Amygdala (tissue), 56 donors: ENCODE data around the gene SF3B1.
"Not testable (repeated sequence)": the region's sequence is repeated elsewhere in the genome, so short reads cannot be mapped to it uniquely, and the experiment has no call there.

Experiments used
- DNase-seq, 56 donors: peaks; one replicate each; lab custom pipeline; 2025; lab: John Stamatoyannopoulos, UW

Gene SF3B1, protein sequence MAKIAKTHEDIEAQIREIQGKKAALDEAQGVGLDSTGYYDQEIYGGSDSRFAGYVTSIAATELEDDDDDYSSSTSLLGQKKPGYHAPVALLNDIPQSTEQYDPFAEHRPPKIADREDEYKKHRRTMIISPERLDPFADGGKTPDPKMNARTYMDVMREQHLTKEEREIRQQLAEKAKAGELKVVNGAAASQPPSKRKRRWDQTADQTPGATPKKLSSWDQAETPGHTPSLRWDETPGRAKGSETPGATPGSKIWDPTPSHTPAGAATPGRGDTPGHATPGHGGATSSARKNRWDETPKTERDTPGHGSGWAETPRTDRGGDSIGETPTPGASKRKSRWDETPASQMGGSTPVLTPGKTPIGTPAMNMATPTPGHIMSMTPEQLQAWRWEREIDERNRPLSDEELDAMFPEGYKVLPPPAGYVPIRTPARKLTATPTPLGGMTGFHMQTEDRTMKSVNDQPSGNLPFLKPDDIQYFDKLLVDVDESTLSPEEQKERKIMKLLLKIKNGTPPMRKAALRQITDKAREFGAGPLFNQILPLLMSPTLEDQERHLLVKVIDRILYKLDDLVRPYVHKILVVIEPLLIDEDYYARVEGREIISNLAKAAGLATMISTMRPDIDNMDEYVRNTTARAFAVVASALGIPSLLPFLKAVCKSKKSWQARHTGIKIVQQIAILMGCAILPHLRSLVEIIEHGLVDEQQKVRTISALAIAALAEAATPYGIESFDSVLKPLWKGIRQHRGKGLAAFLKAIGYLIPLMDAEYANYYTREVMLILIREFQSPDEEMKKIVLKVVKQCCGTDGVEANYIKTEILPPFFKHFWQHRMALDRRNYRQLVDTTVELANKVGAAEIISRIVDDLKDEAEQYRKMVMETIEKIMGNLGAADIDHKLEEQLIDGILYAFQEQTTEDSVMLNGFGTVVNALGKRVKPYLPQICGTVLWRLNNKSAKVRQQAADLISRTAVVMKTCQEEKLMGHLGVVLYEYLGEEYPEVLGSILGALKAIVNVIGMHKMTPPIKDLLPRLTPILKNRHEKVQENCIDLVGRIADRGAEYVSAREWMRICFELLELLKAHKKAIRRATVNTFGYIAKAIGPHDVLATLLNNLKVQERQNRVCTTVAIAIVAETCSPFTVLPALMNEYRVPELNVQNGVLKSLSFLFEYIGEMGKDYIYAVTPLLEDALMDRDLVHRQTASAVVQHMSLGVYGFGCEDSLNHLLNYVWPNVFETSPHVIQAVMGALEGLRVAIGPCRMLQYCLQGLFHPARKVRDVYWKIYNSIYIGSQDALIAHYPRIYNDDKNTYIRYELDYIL

GRCh38 chr2:197434541-197435513 lies at the start of gene SF3B1:
SF3B1 (minus strand) TSS chr2:197435028; CDS start chr2:197434999, 29 bp downstream.
- peak; percentile 83 to 99 (median 95) for DNase-seq

DNA sequence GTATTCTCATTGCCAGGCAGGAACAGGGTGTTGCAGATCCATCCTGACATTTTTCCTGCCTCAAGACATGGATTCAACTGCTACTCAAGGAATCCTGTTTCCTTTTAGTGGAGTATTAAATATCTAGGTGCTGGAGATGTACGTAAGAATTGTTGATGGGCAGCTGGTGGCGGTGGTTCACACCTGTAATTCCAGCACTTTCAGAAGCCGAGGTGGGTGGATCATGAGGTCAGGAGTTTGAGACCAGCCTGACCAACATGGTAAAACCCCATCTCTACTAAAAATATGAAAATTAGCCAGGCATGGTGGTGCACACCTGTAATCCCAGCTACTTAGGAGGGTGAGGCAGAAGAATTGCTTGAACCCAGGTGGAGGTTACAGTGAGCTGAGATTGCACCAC lies 49.4 kb upstream of the SF3B1 start:
- not testable (repeated sequence) for DNase-seq

GRCh38 chr2:197480165-197481036 lies 45.6 kb upstream of the SF3B1 start:
- no peak for DNase-seq

GRCh38 chr2:197477797-197478196 lies 43.0 kb upstream of the SF3B1 start:
- DNase-seq = no peak

DNA sequence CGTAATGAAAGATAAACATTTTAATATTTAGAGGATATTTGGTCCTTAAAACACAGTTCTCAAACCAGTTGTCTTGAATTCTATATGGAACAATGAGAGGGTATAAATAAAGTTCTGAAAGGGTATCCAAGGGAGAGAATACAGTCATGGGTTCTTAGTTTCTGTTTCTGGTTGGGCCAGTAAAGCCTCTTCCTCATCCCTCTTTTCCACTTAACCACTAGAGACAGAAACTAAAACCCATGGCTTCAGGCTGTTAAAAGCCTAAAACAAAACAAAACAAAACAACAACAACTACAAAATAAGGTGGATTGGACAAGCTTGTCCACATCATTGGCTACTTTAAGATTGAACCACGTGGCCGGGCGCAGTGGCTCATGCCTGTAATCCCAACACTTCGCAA lies 37.3 kb upstream of the SF3B1 start:
- DNase-seq = no peak

DNA sequence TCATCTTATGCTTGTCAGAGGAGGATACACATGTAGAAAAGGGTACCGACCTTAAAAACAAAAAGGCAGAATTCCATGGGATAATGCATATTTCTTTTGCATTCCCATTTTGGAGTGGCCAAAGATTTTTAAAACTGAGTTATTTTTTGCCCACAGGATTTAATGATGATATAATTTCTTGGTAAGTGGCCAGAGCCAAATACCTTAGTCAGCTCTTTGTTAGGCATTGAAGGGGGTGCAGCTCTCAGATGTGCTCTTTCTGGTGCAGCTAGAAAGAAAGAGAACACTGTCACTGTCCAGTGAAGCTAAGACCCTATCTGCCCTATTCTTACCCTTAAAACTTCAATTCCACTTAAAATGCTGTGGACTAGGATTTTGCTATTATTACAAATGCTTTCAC lies 29.3 kb upstream of the SF3B1 start:
- DNase-seq = no peak

DNA sequence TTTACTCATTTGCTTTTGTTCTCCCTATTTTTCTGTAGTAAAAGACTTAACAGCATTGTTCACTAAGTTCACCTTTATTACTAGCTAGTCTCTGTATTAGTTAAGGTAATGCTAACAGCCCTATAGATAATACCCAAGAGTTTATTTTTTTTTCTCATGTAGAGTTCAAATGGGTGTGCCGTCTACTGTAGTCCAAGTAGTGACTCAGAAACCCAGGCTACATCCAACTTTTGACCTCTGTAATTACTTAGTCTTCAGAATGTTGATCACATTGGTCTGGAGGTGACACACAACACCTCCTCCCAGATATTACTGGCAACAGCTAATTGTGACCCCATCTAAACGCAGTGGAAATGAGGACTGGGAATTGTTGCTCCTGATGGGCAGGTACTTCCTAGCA lies 26.2 kb upstream of the SF3B1 start:
- no peak for DNase-seq

DNA sequence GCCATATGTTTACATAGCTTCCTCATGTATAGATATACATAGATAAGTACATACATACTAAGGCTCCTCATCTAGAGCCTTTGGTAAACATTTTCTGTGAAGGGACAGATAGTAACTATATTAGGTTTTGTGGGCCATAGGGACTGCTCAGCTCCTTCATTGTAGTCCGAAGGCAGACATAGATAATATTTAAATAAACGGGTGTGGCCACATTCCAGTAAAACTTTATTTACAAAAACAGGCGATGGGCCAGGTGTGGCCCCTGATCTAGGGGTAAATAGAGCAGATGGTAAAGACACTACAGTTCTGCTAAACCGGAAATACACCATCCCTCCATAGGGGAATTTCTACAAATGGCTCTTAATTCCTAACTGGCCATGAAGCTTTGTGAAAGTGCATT lies 25.8 kb upstream of the SF3B1 start:
- DNase-seq = no peak

DNA sequence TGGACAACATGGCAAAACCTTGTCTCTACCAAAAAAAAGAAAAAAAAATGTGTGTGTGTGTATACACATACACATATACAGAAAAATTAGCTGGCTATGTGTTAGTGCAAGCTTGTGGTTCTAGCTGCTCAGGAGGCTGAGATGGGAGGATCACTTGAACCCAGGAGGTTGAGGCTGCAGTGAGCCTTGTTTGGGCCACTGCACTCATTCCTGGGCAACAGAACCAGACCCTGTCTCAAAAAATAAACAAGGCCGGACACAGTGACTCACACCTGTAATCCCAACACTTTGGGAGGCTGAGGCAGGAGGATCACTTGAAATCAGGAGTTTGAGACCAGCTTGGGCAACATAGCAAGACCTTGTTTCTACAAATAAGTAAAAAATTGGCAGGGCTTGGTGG lies 20.6 kb upstream of the SF3B1 start:
- no peak for DNase-seq

DNA sequence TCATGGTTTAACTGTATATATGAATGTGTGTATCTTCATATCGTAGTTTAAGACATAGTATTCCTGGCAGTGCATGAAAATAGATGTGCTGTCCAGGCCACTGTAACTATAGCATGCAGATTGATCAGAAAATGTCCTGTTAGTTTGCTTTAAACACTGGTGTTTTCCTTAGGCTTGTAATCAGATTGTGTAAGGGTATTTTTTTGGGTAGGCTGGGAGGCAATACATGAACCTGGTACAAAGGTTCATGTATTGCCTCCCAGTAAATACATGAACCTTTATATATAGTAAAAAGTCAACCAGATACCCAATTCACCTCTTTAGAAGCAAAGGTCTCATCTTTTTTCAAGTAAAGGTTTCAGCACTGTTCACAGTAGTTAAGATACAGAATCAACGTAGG lies 20.1 kb upstream of the SF3B1 start:
- DNase-seq = no peak

DNA sequence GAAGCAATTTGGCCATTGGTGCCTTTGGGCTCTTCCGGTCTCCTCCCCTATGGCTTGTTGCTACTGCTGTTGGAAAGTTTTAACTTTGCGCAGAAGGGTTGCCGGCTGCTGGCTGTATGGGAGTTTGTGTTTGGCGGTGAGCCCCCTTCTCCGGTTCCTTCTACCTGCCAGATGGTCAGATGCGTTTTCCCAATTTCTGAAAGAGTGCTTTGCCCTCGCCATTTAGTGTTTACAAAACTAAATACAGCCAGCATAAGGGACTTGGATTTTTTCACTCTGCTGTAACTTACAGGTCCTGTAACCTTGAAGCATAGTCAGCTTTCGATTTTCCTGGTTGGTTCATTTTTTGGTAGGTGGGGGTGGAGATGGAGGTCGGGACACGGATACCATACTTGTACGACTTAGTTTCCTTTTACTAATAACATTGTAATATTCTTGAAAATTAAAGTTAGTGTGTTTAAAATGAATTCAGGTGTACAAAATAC lies 19.1 kb upstream of the SF3B1 start:
- DNase-seq = peak in 7 of 56 donors; percentile 32 to 70 (median 56)

DNA sequence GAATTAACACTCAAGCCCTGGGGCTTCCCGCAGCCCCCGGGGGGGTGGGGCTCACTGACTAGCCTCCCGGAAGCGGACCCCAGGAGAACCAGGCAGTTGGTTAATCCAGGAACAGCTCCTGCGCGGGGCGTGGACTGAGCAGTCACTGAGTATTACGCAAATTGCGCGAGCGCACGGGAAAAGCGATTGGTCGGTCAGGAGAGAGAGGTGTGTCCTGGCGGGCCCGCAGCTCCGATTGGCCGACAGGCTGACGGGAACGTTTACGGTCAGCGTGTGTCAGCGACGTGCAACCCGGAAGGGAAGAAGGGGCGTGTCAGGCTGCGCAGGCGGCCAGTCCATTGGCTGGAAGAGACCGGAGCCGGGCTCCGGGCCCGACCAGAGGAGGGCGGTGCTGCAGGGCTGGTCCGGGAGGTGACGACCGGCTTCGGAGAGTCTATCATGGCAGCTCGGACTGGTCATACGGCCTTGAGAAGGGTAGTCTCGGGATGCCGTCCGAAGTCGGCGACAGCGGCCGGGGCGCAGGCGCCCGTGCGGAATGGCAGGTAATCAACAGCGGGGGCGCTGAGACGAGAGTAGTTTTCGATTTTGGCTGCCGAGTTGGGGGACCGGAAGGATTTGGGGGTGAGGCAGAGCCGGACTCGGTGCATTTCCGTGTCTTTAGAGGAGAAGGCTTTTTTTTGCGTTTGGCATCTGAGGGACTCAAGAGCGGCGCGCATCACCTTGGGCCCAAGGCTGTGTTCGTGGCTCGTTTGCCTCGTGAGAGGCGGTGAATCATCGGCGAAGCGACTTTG lies 18.5 kb upstream of the SF3B1 start, which contains the start of gene COQ10B:
Gene COQ10B (plus strand): TSS at position 430 of the 791 bp plus-strand sequence. CDS start 9 bp downstream, at position 439.
- DNase-seq = peak; percentile 80 to 100 (median 99)

GRCh38 chr2:197452754-197453122 lies 17.9 kb upstream of the SF3B1 start:
- DNase-seq = no peak

DNA sequence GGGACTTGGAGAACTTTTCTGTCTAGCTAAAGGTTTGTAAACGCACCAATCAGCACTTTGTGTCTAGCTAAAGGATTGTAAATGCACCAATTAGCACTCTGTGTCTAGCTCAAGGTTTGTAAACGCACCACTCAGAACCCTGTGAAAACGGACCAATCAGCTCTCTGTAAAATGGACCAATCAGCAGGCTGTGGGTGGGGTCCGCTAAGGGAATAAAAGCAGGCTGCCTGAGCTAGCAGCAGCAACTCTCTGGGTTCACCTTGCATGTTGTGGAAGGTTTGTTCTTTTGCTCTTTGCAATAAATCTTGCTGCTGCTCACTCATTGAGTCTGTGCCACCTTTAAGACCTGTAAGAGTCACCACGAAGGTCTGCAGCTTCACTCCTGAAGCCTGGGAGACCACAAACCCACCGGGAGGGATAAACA lies 16.1 kb upstream of the SF3B1 start:
- DNase-seq = not testable (repeated sequence)

DNA sequence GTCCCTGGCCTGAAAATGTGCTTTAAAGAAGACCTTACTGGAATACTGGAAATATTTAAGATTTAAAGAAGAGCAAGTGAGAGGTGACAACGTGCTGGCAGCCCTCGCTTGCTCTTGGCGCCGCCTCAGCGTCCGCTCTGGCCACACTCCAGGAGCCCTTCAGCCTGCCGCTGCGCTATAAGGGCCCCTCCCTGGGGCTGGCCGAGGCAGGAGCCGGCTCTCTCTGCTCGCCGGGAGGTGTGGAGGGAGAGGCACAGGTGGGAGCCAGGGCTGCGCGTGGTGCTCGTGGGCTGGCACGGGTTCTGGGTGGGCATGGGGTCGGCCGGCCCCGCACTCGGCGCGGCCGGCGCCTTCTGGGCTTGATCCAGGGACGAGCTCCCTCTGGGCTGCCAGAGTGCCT lies 15.6 kb upstream of the SF3B1 start:
- DNase-seq = no peak

DNA sequence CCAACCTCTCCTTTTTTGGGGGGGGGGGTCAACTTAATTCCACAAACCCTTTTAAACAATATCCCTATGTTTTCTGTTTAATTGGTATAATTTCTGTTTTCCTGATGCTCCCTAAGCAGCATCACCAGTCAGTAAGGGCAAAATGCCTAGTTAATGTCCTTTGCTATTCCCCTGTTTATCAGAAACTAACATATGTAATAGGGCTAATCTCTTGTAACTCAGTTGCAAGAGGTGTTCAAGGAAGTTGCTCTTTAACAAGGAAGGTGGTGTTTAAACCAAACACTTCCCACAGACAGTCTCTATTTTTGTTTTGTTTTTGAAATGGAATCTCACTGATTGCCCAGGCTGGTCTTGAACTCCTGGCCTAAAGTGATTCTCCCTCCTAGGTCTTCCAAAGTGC lies 12.0 kb upstream of the SF3B1 start:
- no peak for DNase-seq

- DNase-seq = no peak
Measured at GRCh38 chr2:197445746-197446145, 10.9 kb upstream of the SF3B1 start.
